Activated naive CD8-positive, alpha-beta T cell (primary cell): ENCODE measurements around the gene NEUROG1.
A peak's percentile ranks its signal among the peaks of the same experiment; 100 is the strongest.

ENCODE experiments used
- H3K27ac Mint-ChIP-seq: one replicate; pipeline ENCODE4 v1.8.0; 2021; ENCODE audit warnings: mixed read lengths
- H3K27me3 Mint-ChIP-seq: one replicate; pipeline ENCODE4 v1.8.0; 2021; ENCODE audit warnings: mixed read lengths
- H3K36me3 Mint-ChIP-seq: one replicate; pipeline ENCODE4 v1.8.0; 2021; ENCODE audit warnings: mixed read lengths
- H3K4me1 Mint-ChIP-seq: one replicate; pipeline ENCODE4 v1.8.0; 2021; ENCODE audit warnings: low read depth, mixed read lengths
- H3K4me3 Mint-ChIP-seq: one replicate; pipeline ENCODE4 v1.8.0; 2021; ENCODE audit warnings: mild to moderate bottlenecking, mixed read lengths
- H3K9me3 Mint-ChIP-seq: one replicate; pipeline ENCODE4 v1.8.0; 2021; ENCODE audit warnings: low read depth, mixed read lengths

Gene NEUROG1, protein sequence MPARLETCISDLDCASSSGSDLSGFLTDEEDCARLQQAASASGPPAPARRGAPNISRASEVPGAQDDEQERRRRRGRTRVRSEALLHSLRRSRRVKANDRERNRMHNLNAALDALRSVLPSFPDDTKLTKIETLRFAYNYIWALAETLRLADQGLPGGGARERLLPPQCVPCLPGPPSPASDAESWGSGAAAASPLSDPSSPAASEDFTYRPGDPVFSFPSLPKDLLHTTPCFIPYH

DNA sequence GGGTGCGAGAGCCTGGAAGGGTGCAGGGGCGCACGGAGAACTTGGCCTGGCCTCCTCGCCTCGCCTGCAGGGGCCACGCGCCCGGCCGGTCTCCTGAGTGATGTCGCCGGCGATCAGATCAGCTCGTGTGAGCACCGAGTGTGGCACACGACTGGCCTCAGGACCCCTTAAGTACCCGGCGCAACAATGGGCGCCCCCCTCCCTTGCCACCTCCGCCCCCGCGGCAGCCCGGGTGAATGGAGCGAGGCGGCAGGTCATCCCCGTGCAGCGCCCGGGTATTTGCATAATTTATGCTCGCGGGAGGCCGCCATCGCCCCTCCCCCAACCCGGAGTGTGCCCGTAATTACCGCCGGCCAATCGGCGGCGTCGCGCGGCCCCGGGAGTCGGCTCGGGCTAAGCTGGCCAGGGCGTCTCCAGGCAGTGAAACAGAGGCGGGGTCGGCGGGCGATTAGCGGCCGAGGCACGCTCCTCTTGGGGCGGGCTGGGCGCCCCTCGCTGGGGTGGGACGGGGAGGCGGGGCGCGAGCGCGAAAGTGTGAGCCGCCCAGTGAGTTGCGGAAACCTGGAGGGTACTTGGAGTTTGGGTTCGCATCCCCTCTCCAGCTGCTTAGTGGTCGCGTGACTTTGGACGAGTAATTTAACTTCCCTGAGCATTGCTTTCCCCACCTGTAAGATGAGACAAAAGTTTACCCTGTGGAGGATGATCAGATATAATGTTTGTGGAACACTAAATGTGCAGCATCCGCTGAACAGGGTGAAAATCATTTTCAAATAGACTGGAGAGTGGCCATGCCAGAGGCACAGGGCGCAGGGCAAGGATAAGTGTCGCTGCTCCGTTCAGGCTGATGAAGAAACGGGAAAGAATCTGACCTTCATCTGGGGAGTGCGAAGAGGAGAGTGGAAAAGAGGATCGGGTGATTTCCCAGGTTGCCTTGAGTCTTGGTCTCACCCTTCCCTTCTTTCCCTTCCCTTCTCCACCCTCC, at the start of gene NEUROG1:
Gene NEUROG1 (minus strand): TSS at position 145 of the 982 bp plus-strand sequence. CDS start 274 bp downstream, outside the sequence.
- H3K27ac Mint-ChIP-seq = no peak within 1 kb of the TSS
- H3K36me3 Mint-ChIP-seq = no peaks in the 10 kb centered on the region
- H3K27me3 Mint-ChIP-seq = peaks cover 47% of the 10 kb centered on the region
- peaks cover 8% of the 10 kb centered on the region for H3K4me1 Mint-ChIP-seq
- H3K4me3 Mint-ChIP-seq = peak within 1 kb of the TSS; percentile 32
- H3K9me3 Mint-ChIP-seq = no peaks in the 10 kb centered on the region

DNA sequence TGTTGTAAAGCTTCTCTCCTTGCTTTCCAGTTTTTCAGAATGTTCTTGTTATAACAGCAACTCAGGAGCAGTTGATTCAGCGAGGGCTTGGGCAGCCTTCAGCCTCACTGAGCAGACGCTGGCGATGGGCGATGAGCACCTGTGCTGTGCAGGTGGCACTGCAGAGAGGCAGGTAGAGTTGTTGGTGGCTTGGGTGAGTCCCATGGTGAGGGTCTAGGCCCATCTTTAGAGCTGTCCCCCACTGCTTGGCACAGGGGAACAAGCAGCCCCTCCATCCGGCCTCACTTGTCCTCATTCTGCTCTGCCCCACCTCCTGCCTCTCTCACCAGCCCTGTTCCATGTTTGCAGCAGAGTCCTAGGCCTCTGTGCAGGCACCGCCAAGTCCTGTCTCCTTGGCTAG, 49.2 kb upstream of the NEUROG1 start:
- peaks cover 14% of the 10 kb centered on the region for H3K27me3 Mint-ChIP-seq
- H3K4me3 Mint-ChIP-seq = no peak overlapping the region
- no peak overlapping the region for H3K27ac Mint-ChIP-seq
- no peaks in the 10 kb centered on the region for H3K4me1 Mint-ChIP-seq
- H3K9me3 Mint-ChIP-seq = no peaks in the 10 kb centered on the region
- H3K36me3 Mint-ChIP-seq = no peaks in the 10 kb centered on the region

DNA sequence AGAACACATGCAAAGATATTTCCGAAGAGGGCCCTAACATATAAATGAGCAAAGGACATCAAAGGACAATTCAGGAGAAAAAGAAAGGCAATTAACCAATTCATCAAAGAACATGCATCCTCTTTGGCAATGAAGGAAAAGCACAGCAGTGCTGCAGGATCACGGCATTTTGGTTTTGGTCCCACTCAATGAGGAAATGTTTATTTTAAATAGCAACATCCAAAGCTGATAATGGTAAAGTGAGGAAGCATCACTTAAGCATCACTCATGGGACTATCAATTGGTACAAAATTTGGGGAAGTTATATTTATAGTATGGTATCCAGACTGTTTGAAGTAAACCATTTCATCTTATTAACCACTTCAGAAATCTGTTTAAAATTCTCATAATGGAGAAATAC, 48.5 kb upstream of the NEUROG1 start:
- no peaks in the 10 kb centered on the region for H3K4me1 Mint-ChIP-seq
- H3K9me3 Mint-ChIP-seq = no peaks in the 10 kb centered on the region
- peaks cover 17% of the 10 kb centered on the region for H3K27me3 Mint-ChIP-seq
- no peak overlapping the region for H3K27ac Mint-ChIP-seq
- H3K4me3 Mint-ChIP-seq = no peak overlapping the region
- no peaks in the 10 kb centered on the region for H3K36me3 Mint-ChIP-seq

DNA sequence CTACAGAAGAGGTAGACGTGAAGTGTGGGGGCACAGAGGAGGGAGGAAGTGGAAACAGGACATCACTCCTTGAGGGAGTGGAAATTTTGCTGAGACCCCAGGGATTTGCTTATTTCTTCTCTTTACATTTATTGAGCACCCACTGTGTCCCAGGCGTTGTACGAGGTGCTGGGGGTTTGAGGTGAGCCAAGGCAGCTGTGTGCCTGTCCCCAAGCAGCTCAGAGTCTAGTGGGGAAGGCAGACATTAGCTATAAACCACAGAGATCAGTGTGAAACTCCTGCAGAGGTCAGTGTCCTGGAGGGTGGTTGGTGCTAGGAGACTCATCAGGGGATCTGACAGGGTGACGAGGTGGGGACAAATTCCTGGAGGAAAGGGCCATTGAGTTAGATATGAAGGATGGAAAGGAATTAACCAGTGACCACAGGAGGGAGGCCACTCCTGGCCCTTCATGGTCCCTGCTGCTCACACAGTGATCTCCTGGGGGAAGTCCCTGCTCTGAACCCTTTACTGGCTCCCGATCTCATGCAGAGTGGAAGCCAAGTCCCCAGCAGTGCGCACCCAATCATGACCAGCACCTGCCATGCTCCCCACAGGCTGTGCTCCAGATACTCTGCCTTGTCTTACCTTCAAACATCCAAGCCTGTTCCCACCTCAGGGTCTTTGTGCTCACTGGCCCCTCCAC, 46.5 kb upstream of the NEUROG1 start:
- H3K27ac Mint-ChIP-seq = no peak overlapping the region
- H3K4me1 Mint-ChIP-seq = peaks cover 1% of the 10 kb centered on the region
- peaks cover 24% of the 10 kb centered on the region for H3K27me3 Mint-ChIP-seq
- H3K4me3 Mint-ChIP-seq = no peak overlapping the region
- no peaks in the 10 kb centered on the region for H3K36me3 Mint-ChIP-seq
- H3K9me3 Mint-ChIP-seq = no peaks in the 10 kb centered on the region

DNA sequence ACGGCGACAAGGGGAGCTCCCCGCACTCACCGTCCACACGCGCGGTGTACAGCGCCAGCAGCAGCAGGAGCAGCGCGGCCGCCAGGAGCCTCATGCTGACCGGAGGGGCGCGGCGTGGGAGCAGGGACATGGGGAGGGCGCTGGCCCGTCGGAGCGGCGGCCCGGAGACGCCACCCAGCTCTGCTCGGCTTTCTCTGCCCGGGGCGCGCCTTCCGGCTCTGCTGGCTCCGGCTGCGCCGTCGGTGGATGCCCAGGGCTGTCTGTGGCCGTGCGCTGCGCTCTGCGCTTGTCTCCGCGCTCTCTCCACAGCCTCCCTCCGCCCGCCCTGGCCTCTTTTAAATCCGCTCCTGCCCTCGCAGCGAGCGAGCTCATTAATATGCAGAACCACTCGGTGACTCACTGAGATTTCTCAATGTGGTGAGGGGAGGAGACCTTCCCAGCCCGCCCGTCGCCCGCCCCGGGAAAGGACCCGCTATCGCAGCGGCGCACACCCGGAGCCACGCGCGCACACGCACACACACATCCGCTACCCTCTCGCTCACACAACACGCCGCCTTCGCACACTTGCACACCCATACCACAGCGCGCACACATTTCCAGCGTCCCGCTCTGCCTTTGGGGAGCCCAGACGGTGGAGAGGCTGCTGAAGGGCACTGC, 43.0 kb upstream of the NEUROG1 start, which contains the start of gene CXCL14:
Gene CXCL14 (minus strand): TSS at position 307 of the 657 bp plus-strand sequence. CDS start 213 bp downstream, at position 94.
- Mint-ChIP-seq H3K4me3 (no peak within 1 kb of the TSS), H3K27me3 (peaks cover 28% of the 10 kb centered on the region), H3K36me3 (no peaks in the 10 kb centered on the region), H3K4me1 (peaks cover 1% of the 10 kb centered on the region), H3K27ac (no peak within 1 kb of the TSS), H3K9me3 (no peaks in the 10 kb centered on the region)

DNA sequence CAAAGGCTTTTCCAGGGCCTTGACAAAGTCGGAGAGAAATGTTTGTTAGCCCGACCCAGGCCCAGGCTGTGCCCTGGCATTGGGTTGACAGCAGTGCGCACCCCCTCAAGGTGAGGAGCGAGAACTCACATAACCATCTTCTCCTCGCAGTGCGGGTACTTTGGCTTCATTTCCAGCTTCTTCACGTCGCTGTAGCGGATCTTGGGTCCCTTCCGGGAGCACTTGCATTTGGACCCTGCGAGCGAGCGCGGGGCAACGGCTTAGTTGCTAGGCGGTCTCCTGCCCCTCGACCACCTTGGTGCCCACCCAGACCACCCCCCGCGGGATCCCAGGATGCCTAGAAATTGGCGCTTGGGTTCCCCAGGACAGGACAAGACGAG, 42.5 kb upstream of the NEUROG1 start:
- no peaks in the 10 kb centered on the region for H3K36me3 Mint-ChIP-seq
- no peak overlapping the region for H3K27ac Mint-ChIP-seq
- peaks cover 28% of the 10 kb centered on the region for H3K27me3 Mint-ChIP-seq
- H3K9me3 Mint-ChIP-seq = no peaks in the 10 kb centered on the region
- peaks cover 1% of the 10 kb centered on the region for H3K4me1 Mint-ChIP-seq
- H3K4me3 Mint-ChIP-seq = no peak overlapping the region

DNA sequence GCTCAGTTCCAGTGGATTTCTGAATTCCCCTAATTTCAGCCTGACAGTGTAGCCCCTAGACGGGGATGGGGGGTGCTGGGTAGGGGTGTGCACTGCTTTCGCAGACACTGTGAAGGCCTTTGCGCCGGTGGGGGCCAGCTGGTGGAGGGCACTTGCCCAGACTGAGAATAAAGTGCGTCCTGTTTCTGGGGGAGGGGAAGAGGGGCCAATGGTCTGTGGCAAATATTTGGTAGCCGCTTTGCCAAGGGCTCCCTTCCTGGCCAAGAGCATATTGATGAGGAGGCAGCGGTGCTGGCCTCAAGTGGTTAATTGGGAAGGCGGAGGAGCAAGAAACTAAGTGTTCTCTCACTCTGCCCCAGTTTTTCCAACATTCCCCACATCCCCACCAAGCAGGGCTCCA, 41.7 kb upstream of the NEUROG1 start:
- no peak overlapping the region for H3K27ac Mint-ChIP-seq
- peaks cover 26% of the 10 kb centered on the region for H3K27me3 Mint-ChIP-seq
- H3K4me3 Mint-ChIP-seq = no peak overlapping the region
- no peaks in the 10 kb centered on the region for H3K9me3 Mint-ChIP-seq
- no peaks in the 10 kb centered on the region for H3K36me3 Mint-ChIP-seq
- peaks cover 1% of the 10 kb centered on the region for H3K4me1 Mint-ChIP-seq

DNA sequence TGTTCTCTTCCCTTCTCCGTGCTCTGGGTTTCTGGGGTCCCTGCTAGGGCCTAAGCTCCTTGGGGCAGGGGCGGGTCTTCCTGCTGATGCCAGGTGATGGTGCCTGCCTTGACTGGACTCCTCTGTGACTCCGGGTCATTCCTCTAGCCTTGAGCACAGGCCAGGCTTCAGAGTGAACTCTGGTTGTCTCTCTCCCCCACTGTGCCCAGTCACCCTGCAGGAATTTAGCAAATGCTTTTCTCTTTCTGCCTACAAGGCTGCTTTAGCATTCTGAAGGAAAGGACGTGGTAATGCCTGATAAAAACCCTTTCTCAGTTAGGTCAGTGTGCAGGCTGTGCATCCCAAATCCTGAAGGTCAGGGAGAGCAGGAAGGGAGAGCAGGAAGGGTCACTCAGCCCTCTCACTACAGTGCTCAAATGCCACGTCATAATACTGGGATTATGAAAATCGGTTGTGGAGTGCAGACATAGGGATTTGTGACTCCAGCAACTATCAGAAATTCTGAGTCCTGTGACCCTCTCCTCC, 40.4 kb upstream of the NEUROG1 start:
- Mint-ChIP-seq H3K36me3 (no peaks in the 10 kb centered on the region), H3K27me3 (peaks cover 19% of the 10 kb centered on the region), H3K4me3 (no peak overlapping the region), H3K4me1 (peaks cover 1% of the 10 kb centered on the region), H3K27ac (no peak overlapping the region), H3K9me3 (no peaks in the 10 kb centered on the region)

DNA sequence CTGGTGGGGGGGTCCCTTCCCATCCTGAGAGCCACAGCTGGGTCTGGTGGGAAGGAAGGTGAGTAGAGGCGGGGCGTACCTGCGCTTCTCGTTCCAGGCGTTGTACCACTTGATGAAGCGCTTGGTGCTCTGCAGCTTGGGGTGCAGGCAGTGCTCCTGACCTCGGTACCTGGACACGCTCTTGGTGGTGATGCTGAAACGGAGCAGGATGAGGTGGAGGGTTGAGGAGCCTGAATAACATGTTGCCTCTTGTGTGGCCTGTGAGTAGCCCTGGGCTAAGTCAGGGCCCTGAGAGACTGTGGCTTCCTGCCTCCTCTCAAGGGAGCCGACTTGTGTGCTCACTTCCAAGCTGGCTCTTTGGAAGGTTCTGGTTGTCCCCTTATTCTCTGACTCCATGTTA, 38.7 kb upstream of the NEUROG1 start:
- Mint-ChIP-seq H3K27me3 (peaks cover 13% of the 10 kb centered on the region), H3K4me1 (peaks cover 1% of the 10 kb centered on the region), H3K27ac (no peak overlapping the region), H3K4me3 (no peak overlapping the region), H3K36me3 (no peaks in the 10 kb centered on the region), H3K9me3 (no peaks in the 10 kb centered on the region)

DNA sequence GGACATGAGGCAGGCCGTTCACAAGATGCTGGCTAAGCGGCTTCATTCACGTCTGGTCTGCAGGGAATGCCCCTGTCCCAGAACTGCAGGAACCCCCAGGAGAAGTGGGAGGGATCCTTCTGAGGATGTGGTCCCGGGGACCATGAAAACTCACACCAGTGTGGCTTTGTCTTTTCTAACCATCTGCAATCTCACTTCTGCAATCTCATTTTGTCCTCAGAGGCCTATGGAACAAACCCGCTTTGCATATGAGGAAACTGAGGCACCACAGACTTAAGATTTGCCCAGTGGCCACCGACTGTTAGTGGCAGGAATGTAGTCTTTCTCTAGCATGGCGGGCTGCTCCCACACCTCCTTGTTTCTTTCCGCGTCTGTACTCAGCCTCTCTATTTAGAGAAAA, 36.1 kb upstream of the NEUROG1 start:
- peaks cover 3% of the 10 kb centered on the region for H3K27me3 Mint-ChIP-seq
- no peaks in the 10 kb centered on the region for H3K36me3 Mint-ChIP-seq
- no peak overlapping the region for H3K27ac Mint-ChIP-seq
- H3K4me3 Mint-ChIP-seq = no peak overlapping the region
- no peaks in the 10 kb centered on the region for H3K4me1 Mint-ChIP-seq
- no peaks in the 10 kb centered on the region for H3K9me3 Mint-ChIP-seq

DNA sequence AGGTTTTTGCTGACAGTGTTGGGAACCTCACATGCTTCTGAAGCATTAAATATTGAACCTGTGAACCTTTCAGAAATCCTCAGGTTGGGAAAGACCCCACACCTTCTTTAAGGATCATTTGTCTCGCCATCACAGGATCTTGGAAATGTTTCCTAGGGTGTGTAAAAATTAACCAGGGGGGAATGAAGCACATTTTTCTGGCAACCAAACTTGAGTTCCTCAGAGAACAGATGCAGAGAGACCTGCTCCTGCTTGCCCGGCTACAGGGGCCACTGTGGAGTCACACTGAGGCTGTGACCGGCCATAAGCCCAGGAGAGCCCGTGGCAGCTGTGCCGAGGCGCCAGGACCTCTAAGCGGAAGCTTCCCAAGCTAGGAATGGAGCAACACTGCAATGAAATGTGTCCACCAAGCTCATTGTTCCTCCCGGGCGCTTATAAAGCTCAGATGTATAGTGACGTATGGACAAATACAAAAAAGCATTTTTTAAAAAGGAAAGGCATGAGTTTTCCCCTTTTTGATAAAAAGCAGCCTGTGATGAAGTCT, 35.4 kb upstream of the NEUROG1 start:
- H3K27ac Mint-ChIP-seq = no peak overlapping the region
- no peaks in the 10 kb centered on the region for H3K9me3 Mint-ChIP-seq
- H3K4me3 Mint-ChIP-seq = no peak overlapping the region
- H3K4me1 Mint-ChIP-seq = no peaks in the 10 kb centered on the region
- peaks cover 2% of the 10 kb centered on the region for H3K27me3 Mint-ChIP-seq
- H3K36me3 Mint-ChIP-seq = no peaks in the 10 kb centered on the region

DNA sequence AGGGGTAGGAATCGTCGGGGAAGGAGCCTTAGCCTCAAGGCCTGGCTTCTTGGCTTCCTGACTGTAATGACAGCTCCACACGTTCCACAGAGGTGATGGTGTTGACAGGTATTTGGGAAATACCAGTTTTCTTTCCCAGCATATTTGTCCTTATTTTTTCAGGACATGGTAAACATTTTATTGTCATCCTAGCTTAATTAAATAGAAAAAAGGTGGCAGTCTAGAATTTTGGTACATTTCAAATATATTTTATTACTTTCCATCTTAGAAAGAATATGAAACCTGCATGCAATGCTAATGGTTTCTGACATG, 34.6 kb upstream of the NEUROG1 start:
- no peaks in the 10 kb centered on the region for H3K4me1 Mint-ChIP-seq
- no peak overlapping the region for H3K27ac Mint-ChIP-seq
- H3K4me3 Mint-ChIP-seq = no peak overlapping the region
- H3K9me3 Mint-ChIP-seq = no peaks in the 10 kb centered on the region
- no peaks in the 10 kb centered on the region for H3K36me3 Mint-ChIP-seq
- peaks cover 2% of the 10 kb centered on the region for H3K27me3 Mint-ChIP-seq

DNA sequence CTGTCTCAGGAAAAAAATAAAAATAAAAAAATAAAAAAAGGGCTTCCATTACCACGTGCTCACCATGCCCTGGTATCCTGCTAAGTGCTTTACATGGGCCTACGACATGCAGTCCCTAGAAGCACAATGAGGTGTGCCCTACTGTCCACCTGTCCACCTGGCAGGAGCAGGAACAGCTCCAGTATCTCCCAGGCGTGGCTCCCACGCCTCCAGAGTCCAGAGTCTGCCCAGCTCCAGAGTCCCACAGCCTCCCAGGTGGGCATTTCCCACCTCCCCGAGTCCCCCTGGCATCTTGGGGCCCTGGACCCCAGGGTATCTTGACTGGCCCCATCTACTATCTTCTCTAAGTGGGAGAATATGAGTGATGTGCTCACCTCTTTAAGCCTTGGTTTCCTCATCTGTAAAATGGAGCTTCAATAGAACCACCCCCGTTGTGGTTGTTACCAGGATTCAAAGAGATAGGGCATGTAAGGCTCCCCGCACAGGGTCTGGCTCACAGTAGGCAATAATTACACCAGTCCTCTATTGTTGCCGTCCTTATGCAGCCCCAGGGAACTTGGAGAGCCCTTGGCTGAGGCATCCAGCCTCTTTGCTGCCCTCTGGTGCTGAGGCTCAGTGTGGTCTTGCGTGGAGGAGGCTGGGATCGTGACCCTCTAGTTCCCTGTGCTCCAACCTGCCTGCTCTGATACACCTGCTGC, 34.1 kb upstream of the NEUROG1 start:
- Mint-ChIP-seq H3K36me3 (no peaks in the 10 kb centered on the region), H3K4me3 (no peak overlapping the region), H3K4me1 (no peaks in the 10 kb centered on the region), H3K27ac (no peak overlapping the region), H3K9me3 (no peaks in the 10 kb centered on the region), H3K27me3 (peaks cover 4% of the 10 kb centered on the region)

DNA sequence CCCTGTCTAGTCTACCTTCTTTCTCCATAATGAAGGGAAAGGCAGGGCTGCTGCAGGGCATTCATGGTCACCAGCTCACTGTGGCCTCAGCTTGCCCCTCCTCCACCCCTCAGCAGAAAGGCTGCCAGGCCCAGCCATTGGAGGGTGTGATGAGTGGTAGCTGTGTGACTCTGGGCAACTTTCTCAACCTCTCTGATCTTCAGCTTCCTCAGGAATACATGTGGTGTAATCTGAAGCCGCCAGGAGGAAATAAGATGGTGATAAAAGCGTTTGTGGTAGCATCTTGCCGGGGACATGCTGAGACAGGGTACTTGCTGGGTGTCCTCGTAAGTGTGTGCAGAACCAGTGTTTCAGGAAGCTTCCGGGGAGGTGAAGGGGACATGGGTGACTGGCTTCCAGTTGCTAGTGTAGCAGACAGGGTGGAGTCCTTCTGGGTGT, 33.2 kb upstream of the NEUROG1 start:
- Mint-ChIP-seq H3K4me3 (no peak overlapping the region), H3K9me3 (no peaks in the 10 kb centered on the region), H3K4me1 (no peaks in the 10 kb centered on the region), H3K27me3 (peaks cover 4% of the 10 kb centered on the region), H3K27ac (no peak overlapping the region), H3K36me3 (no peaks in the 10 kb centered on the region)
